Endothelial cell of umbilical vein (primary cell): ENCODE results near the gene SRCAP.

ENCODE experiments used
- MYC ChIP-seq: IDR thresholded peaks from one replicate; pipeline ENCODE4 v1.6.1; 2011; ENCODE audit warnings: mild to moderate bottlenecking, low read depth, low read length
- POLR2A ChIP-seq: IDR thresholded peaks from 2 replicates; pipeline ENCODE4 v1.6.1; 2012; ENCODE audit warnings: low read depth, mild to moderate bottlenecking, control low read depth, low read length
- TF ChIP-seq, protein P1 (sequence below), 2 donors: IDR thresholded peaks; 1 replicate in 1 of 2; 2 replicates in 1 of 2; pipeline ENCODE4 v1.5.1; 2011; ENCODE audit warnings: low read length in 2 of 2, mild to moderate bottlenecking in 2 of 2, moderate library complexity in 2 of 2, control low read depth in 1 of 2, inconsistent platforms in 1 of 2, low read depth in 1 of 2; ENCODE audit not compliant: insufficient read depth in 1 of 2; ENCODE audit errors: extremely low read depth in 1 of 2

DNA sequence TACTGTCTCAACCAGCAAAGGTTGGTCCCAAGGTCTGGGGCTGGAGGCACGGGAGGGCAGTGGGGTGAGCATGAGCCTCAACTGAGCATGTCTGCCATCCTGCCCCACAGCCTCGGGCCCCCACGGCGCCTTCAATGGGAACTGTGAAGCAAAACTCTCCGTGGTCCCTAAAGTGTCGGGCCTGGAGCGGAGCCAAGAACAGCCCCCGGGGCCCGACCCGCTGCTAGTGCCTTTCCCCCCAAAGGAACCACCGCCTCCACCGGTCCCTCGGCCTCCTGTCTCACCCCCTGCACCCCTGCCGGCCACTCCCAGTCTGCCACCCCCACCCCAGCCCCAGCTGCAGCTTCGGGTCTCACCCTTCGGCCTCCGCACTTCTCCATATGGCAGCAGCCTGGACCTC, 36.5 kb upstream of the SRCAP start:
- TF ChIP-seq, protein P1, sequence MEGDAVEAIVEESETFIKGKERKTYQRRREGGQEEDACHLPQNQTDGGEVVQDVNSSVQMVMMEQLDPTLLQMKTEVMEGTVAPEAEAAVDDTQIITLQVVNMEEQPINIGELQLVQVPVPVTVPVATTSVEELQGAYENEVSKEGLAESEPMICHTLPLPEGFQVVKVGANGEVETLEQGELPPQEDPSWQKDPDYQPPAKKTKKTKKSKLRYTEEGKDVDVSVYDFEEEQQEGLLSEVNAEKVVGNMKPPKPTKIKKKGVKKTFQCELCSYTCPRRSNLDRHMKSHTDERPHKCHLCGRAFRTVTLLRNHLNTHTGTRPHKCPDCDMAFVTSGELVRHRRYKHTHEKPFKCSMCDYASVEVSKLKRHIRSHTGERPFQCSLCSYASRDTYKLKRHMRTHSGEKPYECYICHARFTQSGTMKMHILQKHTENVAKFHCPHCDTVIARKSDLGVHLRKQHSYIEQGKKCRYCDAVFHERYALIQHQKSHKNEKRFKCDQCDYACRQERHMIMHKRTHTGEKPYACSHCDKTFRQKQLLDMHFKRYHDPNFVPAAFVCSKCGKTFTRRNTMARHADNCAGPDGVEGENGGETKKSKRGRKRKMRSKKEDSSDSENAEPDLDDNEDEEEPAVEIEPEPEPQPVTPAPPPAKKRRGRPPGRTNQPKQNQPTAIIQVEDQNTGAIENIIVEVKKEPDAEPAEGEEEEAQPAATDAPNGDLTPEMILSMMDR (IDR thresholded peaks at IDR 0.05; ENCODE audit: extremely low read depth in 1 of 2, insufficient read depth in 1 of 2, low read depth in 1 of 2, low read length in 2 of 2) = no peak
- TF ChIP-seq POLR2A = no peak
- no peak for TF ChIP-seq MYC
